Fibroblast of pulmonary artery (primary cell): Measurements from ENCODE around the gene CLDN16.

Source experiments
- DNase-seq: peaks from one replicate; pipeline ENCODE4 v3.0.0-alpha.2; 2010; ENCODE audit warnings: low read depth
- H3K4me3 ChIP-seq: replicated peaks from 2 replicates; pipeline ENCODE4 v1.5.1; 2011; ENCODE audit warnings: low read depth, mild to moderate bottlenecking, control low read depth, low read length, moderate library complexity
- TF ChIP-seq, protein P1 (sequence below): IDR thresholded peaks from 2 replicates; pipeline ENCODE4 v1.5.1; 2011; ENCODE audit warnings: mild to moderate bottlenecking, control low read depth, low read length, inconsistent platforms; ENCODE audit errors: missing control alignments

CLDN16 gene

DNA sequence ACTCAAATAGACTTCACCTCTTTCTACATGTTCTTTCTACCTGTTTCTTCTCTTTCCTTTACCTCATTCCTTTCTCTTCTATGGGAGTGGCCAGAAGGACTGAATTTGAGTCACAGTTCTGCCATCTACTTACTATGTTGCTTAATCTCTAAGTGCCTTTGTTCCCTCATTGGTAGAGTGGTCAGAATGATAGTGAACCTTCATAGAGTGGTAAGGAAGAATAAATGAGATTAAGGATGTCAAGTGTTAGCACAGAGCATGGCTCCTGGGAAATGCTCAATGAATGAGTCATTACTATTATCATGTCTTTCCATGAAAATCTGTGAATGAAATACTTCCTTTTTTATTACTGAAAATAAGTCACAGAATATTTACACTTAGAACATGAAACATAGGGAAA lies 44.3 kb downstream of the CLDN16 start:
- TF ChIP-seq, protein P1, sequence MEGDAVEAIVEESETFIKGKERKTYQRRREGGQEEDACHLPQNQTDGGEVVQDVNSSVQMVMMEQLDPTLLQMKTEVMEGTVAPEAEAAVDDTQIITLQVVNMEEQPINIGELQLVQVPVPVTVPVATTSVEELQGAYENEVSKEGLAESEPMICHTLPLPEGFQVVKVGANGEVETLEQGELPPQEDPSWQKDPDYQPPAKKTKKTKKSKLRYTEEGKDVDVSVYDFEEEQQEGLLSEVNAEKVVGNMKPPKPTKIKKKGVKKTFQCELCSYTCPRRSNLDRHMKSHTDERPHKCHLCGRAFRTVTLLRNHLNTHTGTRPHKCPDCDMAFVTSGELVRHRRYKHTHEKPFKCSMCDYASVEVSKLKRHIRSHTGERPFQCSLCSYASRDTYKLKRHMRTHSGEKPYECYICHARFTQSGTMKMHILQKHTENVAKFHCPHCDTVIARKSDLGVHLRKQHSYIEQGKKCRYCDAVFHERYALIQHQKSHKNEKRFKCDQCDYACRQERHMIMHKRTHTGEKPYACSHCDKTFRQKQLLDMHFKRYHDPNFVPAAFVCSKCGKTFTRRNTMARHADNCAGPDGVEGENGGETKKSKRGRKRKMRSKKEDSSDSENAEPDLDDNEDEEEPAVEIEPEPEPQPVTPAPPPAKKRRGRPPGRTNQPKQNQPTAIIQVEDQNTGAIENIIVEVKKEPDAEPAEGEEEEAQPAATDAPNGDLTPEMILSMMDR: no peak
- H3K4me3 ChIP-seq: no peak overlapping the region
- peak; percentile 36 for DNase-seq

DNA sequence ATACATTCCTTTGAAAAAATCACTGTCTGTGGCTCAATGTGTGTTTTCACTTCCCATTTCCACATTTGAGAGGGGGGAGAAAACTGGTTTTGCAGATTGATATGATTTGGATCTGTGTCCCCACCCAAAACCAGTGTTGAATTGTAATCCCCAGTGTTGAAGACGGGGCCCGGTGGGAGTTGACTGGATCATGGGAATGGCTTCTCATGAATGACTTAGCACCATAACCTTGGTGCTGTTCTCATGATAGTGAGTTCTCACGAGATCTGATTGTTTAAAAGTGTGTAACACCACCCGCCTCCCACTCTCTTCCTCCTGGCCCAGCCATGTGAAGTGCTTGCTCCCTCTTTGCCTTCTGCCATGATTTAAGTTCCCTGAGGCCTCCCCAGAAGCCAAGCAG lies 45.7 kb downstream of the CLDN16 start:
- TF ChIP-seq, protein P1: no peak
- H3K4me3 ChIP-seq: no peak overlapping the region
- no peak for DNase-seq

DNA sequence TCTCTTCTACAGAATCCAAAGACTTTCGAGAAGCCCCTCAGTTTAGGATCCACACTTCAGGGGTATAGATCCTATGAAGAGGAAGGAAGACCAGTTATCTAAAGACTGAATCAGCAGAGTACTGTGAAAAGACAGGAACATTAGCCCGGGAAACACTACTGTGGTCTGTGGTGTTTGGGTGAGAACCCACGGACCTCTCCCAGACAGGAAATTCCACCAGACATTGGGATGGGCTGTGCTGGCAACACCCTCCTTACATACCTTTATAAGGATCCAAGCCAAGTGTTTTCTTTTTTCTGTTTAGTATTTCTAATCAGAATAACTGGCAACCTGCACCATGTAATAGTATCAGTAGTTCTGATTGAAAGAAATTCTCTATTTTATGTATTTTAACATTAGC lies 47.7 kb downstream of the CLDN16 start:
- TF ChIP-seq, protein P1: no peak
- peak; percentile 11 for DNase-seq
- no peak overlapping the region for H3K4me3 ChIP-seq

DNA sequence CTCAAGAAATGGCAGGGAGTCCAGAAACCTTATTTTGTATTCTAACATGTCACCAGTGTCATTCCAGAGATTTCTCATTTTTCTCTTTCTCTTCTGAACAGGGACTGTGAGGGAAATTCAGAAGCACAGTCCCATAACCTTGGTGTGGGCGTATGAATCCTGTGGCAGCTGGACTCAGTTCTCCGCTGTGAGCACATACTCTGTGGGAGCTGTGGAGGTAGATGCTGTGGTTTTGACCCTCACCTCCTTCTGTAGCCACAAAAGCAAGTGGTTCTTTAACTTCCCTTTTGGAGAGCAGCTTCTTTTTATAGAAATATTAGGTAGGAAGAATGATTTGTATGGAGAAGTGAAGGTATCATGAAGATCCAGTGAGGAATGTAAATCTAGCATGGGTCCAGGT lies 48.4 kb downstream of the CLDN16 start:
- no peak overlapping the region for H3K4me3 ChIP-seq
- TF ChIP-seq, protein P1: no peak
- DNase-seq: no peak

DNA sequence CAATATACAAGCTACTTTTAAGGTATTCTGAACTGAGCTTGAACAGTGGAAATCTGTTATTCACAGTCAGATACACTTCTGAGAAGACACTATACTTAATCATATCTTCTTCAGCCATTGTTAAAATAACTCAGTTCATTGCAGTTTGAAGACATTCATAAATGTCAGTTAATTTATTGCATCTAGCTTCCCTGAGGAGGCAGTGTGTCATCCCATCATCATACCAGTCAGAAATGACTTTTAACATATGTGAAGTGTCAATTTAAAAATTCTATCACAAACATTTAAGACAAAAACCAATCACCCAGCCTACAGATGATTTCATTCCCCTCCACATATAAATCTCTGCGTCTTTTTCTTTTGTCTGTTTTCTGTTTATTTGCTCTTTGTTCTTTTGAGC lies 54.3 kb downstream of the CLDN16 start:
- TF ChIP-seq, protein P1: no peak
- no peak for DNase-seq
- H3K4me3 ChIP-seq: no peak overlapping the region

DNA sequence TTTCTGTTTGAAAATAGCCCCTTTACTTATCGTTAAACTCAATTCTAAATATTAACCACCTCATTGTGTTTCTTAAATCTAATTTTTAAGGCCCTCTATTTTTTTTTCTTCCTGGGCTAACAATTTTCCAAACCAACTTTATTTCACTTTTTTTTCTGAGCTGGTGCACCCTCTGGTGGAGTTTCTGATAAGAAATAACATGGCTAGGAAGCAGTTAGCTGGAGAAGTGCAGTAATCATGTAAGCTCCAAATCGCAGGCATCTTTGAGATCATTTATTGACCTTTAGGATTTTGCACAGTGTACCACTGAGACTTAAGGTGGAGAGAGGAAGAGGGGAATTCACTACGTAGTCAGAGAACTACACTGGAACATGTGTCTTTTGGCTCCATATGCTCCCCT lies 55.3 kb downstream of the CLDN16 start:
- H3K4me3 ChIP-seq: no peak overlapping the region
- TF ChIP-seq, protein P1: peak; percentile 48
- DNase-seq: peak; percentile 54

DNA sequence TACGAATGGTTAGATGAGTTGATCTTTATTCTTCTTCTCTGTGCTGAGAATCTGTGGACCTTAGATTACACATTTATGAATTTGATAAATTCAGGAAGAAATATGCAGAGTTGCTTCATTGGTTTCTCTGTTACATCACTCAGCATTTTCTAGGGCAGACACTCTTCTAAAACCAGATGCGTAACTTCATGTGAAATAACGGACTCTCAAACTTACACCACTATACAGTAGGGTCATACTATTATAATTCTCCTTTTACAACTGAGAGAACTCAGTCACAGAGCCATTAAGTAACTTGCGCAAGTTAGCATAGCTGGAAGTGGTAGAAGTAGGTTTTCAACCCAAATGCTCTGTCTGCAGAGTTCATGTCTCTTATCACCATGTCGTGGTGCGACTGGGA lies 56.0 kb downstream of the CLDN16 start:
- TF ChIP-seq, protein P1: no peak
- no peak overlapping the region for H3K4me3 ChIP-seq
- DNase-seq: no peak
